Spleen (tissue), 7 donors: ENCODE measurements around the gene IQCE.

Experiments
- CTCF ChIP-seq, 11 experiments: fragments of 200-600 bp in 7 of 11; fragments of 450-650 bp in 4 of 11; sonication (generic) in 4 of 11; IDR thresholded peaks in 8 of 11; conservative IDR thresholded peaks in 3 of 11; 1 replicate in 7 of 11; 2 replicates in 4 of 11; pipeline versions ENCODE4 v1.4.0 to v1.8.0; 2016 to 2021; ENCODE audit warnings: antibody characterized with exemption in 11 of 11, inconsistent platforms in 4 of 11, mild to moderate bottlenecking in 1 of 11
- POLR2A ChIP-seq, 3 donors: fragments of 450-650 bp; IDR thresholded peaks; one replicate each; pipeline ENCODE4 v1.5.1; 2017; ENCODE audit warnings: antibody characterized with exemption in 3 of 3, mild to moderate bottlenecking in 1 of 3
- POLR2AphosphoS5 ChIP-seq, 3 donors: sonication (generic); formaldehyde crosslinking; IDR thresholded peaks; one replicate each; pipeline ENCODE4 v1.5.1; 2017; ENCODE audit warnings: antibody characterized with exemption in 3 of 3
- donor health status: DM: no; HTN: no; CAD: no; lungs with moderate emphysema.
- donor health status: DM: no; HTN: no; CAD: no.
- donor health status: DM: no; HTN: no; CAD: no.

GRCh38 chr7:2604608-2605174, 45.9 kb downstream of the IQCE start:
- no peak for TF ChIP-seq CTCF (IDR thresholded peaks at IDR 0.05 in 8 of 11, conservative IDR thresholded peaks at IDR 0.05 in 3 of 11)
- no peak for TF ChIP-seq POLR2A (IDR thresholded peaks at IDR 0.05)
- TF ChIP-seq POLR2AphosphoS5 (IDR thresholded peaks at IDR 0.05): peak in 1 of 3 donors; percentile 8
